NOMO-1 (cell line): ENCODE measurements around the gene RBM23.
A peak's percentile ranks its signal among the peaks of the same experiment; 100 is the strongest.

Experiments used
- DNase-seq, 2 experiments: peaks; one replicate each; lab custom pipeline; 2025; ENCODE audit not compliant: unreplicated experiment in 2 of 2; lab: John Stamatoyannopoulos, UW

The RBM23 gene

DNA sequence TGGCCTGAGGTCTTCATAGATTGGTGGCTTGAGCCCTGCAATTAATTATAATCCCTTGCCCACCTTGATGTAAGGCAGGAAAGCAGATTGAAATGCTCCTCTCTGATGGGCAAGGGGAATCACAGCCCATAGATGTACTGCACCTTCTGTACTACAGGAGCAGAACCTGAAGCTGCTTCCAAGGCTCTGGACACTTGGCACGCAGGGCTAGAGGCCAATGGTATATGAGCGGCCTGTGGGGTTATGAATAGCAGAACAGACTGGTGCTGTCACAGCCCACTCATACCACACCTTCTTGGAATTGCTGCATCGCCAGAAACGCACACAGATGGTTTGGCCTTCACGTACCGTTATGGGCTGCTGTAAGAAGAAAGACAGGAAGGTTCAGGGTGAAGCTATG lies 1.7 kb upstream of the RBM23 start:
- DNase-seq = no peak

GRCh38 chr14:22919601-22919921 lies 612 bp upstream of the RBM23 start:
- DNase-seq = no peak

DNA sequence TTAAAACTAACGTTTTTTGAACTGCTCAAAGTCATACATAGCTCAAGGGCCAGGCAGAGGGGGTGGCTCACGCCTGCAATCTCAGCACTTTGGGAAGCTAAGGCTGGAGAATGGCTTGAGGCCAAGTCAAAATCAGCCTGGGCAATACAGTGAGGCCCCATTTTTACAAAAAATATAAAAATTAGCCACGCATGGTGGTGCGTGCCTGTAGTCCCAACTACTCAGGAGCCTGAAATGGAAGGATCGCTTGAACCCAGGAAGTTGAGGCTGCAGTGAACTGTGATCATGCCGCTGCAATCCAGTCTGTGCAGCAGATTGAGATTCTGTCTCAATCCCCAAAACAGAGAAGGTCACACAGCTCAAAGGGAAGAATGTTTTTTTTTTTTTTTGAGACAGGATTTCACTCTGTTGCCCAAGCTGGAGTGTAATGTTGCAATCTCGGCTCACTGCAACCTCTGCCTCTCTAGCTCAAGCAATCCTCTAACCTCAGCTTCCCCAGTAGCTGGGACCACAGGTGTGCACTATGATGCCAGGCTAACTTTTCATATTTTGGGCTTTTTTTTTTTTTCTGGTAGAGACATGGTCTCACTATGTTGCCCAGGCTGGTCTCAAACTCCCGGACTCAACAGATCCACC lies 2.9 kb downstream of the RBM23 start:
- peak; percentile 55 to 85 for DNase-seq

GRCh38 chr14:22914836-22915235 lies 4.1 kb downstream of the RBM23 start:
- DNase-seq = peak in 1 of 2 experiments; percentile 33

DNA sequence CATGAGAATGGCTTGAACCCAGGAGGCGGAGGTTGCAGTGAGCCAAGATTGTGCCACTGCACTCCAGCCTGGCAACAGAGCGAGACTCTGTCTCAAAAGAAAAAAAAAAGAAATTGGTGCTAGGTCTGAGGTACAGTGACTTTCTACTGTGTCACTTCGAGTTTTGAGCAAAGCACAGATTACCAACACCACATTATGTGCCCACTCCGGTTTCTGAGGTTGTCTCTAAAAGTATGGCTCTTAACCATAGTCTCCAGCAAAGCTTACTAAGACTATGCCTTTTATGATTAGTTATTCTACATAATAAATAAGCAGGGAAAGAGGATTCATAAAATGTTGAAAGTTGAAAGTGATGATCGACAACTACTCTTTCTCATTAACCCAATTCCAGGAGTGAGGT lies 8.0 kb downstream of the RBM23 start:
- DNase-seq = no peak

GRCh38 chr14:22908601-22909000 lies 10.3 kb downstream of the RBM23 start:
- peak; percentile 64 to 87 for DNase-seq

DNA sequence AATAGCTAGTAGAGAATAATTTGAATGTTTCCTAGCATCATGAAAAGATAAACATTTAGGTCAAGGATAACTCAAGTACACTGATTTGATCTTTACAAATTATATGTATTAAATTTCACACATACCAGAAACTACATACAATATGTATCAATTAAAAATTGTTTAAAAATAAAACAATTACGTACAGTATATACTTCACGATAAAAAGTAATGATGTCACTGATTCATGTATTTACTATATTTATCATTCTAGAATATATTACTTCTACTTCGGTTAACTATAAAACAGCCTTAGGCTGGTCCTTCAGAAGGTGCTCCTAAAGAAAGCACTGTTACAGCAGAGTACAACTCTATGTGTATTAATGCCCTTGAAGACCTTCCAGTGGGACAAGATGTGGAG lies 11.5 kb downstream of the RBM23 start:
- no peak for DNase-seq

- DNase-seq = no peak
Observed at GRCh38 chr14:22906073-22906472, 12.9 kb downstream of the RBM23 start.

DNA sequence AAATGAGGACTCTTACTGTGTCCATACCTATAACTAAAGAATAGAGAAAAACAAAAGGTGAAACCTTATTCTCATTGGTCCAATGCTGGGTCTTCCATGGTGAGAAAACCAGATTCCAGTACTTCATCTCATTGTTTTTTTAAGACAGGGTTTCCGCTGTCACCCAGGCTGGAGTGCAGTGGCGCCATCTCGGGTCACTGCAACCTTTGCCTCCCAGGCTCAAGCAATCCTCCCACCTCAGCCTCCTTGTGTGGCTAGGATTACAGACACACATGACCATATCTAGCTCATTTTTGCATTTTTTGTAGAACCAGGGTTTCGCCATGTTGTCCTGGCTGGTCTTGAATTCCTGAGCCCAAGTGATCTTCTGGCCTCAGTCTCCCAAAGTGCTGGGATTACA lies 13.3 kb downstream of the RBM23 start:
- DNase-seq = no peak

DNA sequence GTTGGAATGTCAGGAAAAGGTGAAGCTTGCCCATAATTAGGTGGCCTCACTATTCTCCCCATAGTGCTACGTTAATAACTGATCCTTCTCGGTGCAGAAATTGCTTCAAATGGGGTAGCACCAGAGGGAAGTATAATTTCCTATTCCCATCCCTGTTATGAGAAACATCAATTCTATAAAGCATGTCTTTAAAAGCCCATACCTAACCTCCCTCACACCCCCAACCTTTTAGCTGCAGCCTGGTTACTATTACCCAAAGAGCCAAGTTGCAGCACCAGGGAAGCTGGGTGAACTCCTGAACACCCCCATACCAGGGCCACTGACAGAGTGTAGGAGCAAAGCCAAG lies 15.2 kb downstream of the RBM23 start:
- no peak for DNase-seq

DNA sequence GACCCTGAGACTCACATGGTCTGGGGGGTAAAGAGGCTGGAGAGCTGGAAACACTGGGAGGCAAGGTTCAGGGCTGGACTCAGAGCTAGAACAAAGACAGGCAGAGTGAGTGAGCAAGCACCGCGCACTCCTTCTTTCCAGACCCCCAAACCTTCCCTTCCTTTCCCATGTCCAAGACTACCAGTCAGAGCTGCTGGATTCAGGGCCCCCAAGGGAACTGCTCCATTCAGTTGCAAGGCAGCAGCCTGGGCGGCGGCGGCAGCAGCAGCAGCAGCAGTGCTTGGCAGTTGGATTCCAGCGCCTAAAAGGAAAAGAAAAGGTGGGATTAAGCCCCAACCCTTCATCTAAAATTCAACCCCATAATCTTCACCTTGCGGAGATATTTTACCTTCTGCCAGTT lies 17.1 kb downstream of the RBM23 start:
- no peak for DNase-seq

GRCh38 chr14:22900081-22900799 lies 18.7 kb downstream of the RBM23 start:
- peak in 1 of 2 experiments; percentile 25 for DNase-seq

GRCh38 chr14:22898302-22899090 lies 20.5 kb downstream of the RBM23 start:
- no peak for DNase-seq

DNA sequence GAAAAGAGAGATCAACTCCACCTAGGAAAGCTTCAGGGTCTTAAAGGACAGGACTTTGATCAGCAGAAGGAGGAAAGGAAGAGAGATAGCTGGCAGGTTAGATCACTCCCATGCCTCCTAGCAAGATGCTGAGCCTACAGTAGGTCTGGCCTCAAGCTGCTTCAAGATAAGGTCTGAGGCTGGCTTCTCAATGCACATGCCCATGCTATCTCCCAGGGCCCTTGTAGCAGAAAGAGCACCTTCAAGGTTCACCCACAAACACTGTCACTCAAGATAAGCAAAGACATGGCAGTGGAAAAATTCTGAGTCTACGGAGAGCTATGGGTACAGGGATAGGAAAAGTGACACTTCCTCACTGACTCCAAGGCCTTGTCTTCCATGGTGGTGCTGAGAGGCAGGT lies 21.6 kb downstream of the RBM23 start:
- DNase-seq = no peak

- DNase-seq = no peak
Observed at GRCh38 chr14:22896760-22897159, 22.2 kb downstream of the RBM23 start.

- DNase-seq = no peak
Observed at GRCh38 chr14:22896356-22896755, 22.6 kb downstream of the RBM23 start.

DNA sequence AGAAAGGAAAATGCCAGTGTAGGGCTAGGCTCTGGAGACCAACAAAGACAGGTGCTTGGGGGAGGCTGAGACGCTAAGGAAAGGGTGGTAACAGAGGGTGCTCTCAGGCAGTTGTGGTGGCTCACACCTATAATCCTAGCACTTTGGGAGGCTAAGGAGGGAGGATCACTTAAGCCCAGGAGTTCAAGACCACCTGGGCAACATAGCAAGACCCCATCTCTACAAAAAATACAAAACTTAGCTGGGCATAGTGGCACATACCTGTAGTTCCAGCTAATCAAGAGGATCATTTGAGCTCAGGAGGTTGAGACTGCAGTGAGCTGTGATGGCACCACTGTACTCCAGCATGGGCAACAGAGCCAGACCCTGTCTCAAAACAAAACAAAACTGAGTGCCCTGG lies 23.5 kb downstream of the RBM23 start:
- no peak for DNase-seq

GRCh38 chr14:22893706-22894105 lies 25.2 kb downstream of the RBM23 start:
- DNase-seq = no peak

DNA sequence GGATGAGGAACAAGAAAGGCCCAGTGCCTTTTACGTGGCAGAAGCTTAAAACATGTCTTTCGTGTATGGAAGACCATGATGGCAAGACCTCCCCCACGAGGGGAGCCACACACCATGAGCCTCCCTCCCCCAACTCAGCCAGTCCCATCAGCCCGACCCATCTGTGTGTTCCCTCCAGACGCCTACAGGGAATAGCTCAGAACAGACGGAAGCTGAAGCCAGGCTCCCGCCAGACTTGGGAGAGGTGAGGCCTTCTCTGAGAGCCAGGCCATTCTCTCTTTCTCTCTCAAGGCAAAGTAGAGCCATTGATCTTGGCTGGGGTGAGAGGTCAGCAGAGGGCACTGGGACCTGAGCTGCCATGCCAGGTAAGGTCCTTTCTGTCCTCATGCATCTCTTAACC lies 26.5 kb downstream of the RBM23 start:
- no peak for DNase-seq

- DNase-seq = no peak
Observed at GRCh38 chr14:22890416-22890815, 28.5 kb downstream of the RBM23 start.

GRCh38 chr14:22888662-22889061 lies 30.3 kb downstream of the RBM23 start:
- DNase-seq = no peak

DNA sequence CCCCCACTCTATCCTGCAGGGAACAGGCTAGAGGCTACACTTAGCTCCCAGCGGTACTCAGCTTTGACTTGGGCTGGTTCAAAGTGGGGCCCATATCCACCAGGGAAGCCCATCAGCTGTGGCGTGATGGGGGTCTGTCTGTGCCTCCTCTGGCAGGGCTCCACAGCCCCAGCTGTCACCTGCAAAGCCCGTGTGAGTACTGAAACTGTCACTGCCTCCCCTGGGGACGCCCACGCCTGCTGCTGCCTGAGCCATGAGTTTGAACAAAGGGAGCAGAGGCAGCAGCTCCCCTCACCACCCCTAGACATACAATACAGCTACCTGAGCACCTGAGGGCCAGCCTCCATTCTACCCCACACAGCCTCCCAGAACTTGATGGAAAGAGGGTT lies 31.0 kb downstream of the RBM23 start:
- DNase-seq = no peak
